Tibial nerve (tissue), 4 donors: ENCODE results near the gene ZBTB7C. TPM values are rescaled to one million over a fixed set of nuclear protein-coding genes. Genes with fewer than 3 reads are reported as not detected.

Experiments
- DNase-seq, 2 donors: peaks; one replicate each; pipeline ENCODE4 v3.0.0-alpha.2; 2019; ENCODE audit warnings: low spot score in 2 of 2
- H3K27ac ChIP-seq, 4 donors: fragments of 200-600 bp; sonication (generic) in 3 of 4; one replicate each; pipeline ENCODE4 v1.5.1; 2017 to 2019; ENCODE audit warnings: mild to moderate bottlenecking in 1 of 4
- H3K27me3 ChIP-seq, 2 donors: fragments of 200-600 bp; sonication (generic) in 1 of 2; one replicate each; pipeline versions ENCODE4 v1.5.1 to v1.6.0; 2017 to 2019
- H3K36me3 ChIP-seq, 3 donors: fragments of 200-600 bp; sonication (generic); one replicate each; pipeline ENCODE4 v1.5.1; 2018 to 2019
- H3K4me1 ChIP-seq, 4 donors: fragments of 200-600 bp; sonication (generic) in 3 of 4; one replicate each; pipeline ENCODE4 v1.5.1; 2017 to 2019
- H3K4me3 ChIP-seq, 4 donors: fragments of 200-600 bp; sonication (generic) in 3 of 4; one replicate each; pipeline ENCODE4 v1.5.1; 2017 to 2019; ENCODE audit warnings: mild to moderate bottlenecking in 1 of 4, moderate library complexity in 1 of 4
- H3K9me3 ChIP-seq, 4 donors: fragments of 200-600 bp; sonication (generic) in 3 of 4; one replicate each; pipeline ENCODE4 v1.5.1; 2017 to 2019
- CTCF ChIP-seq, 5 experiments: fragments of 200-600 bp in 3 of 5; fragments of 450-650 bp in 2 of 5; sonication (generic) in 3 of 5; IDR thresholded peaks; one replicate each; pipeline ENCODE4 v1.5.1; 2016 to 2019; ENCODE audit warnings: antibody characterized with exemption in 5 of 5, mild to moderate bottlenecking in 3 of 5, moderate library complexity in 2 of 5
- EP300 ChIP-seq, 2 donors: sonication (generic); formaldehyde crosslinking; IDR thresholded peaks; one replicate each; pipeline ENCODE4 v1.6.1; 2017; ENCODE audit warnings: antibody characterized with exemption in 2 of 2, mild to moderate bottlenecking in 1 of 2
- POLR2A ChIP-seq, 2 donors: fragments of 450-650 bp; IDR thresholded peaks; one replicate each; pipeline ENCODE4 v1.6.1; 2017; ENCODE audit warnings: antibody characterized with exemption in 2 of 2, mild to moderate bottlenecking in 2 of 2, moderate library complexity in 2 of 2
- WGBS, 2 donors: methylation state at CpG; one replicate each; pipeline ENCODE4 v1.1.5; 2018; 5-methylcytosine and 5-hydroxymethylcytosine counted together
- total RNA-seq, 4 donors: library from RNA; depleted of rRNA; stranded (reverse); fragments of >200 nt; gene quantifications; one replicate each; pipeline ENCODE4 v1.1.0, GENCODE V29; 2016

ZBTB7C gene
- total RNA-seq, 4 donors from 2014 or later: 24.6 to 95.0 (median 75.3) TPM

DNA sequence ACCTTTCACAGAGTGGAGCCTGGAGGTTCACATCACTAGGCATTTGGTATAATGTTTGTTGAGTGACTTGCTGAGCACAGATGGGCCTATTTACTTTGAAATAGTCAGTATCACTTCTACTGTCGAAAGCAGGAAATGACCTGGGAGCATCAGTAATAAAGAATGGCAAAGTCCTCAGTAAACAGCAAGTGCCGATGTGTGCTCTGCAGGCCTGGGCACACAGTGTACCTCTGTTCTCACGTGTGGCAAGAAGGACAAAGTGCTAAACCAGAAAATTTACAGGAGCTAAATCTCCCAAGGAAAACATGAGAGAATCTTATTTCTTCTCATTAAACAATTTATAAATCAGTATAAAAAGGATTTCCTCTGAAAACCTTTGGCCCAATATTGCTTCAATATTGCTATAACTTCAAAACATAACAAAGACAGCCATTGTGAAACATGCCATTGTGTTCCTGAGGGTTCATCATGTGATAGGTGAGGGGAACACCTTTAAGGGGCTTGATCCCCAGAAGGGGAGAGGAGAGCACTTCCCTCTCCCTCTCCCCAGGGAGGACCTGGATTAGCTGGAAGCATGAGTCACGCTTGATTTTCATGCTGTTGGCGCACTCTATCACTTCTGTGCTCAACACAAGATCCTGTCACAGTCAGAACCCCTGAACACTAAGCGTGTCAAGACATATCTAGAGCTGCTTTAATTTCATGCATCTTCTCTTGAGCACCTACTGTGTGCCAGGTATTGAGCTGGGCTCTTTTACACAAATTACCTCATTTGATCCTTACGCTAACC lies 347.2 kb downstream of the ZBTB7C start:
- WGBS, 2 donors: 91% methylated on average over 7 of the region's 7 CpGs
- no peak for DNase-seq

DNA sequence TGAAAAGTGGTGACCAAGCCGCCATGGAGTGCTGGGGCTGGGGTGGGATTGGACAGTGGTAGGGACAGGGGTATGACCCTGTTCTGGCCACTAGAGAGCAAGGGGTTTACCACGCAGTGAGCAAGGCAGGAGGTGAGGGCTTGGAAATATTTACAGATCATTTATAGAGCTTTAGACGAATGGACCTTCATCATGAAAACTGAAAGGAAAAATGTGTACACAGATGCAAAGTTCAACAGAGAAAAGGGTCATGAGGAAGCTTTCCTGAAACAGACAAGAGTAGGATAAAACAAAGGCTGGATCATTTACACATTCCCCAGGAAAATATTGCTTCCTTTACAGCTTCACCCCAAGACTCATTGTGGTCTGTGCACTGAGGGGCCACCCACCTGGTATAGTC lies 348.2 kb downstream of the ZBTB7C start:
- Histone ChIP-seq H3K27me3 (no peaks in the 10 kb centered on the region), H3K4me3 (no peak overlapping the region), H3K36me3 (no peaks in the 10 kb centered on the region), H3K27ac (no peak overlapping the region), H3K9me3 (no peaks in the 10 kb centered on the region), H3K4me1 (peaks cover 0 to 20% (median 2%) of the 10 kb centered on the region in 4 donors)
- no peak for TF ChIP-seq CTCF (IDR thresholded peaks at IDR 0.05)
- no peak for TF ChIP-seq POLR2A (IDR thresholded peaks at IDR 0.05)
- no peak for TF ChIP-seq EP300 (IDR thresholded peaks at IDR 0.05)
- no peak for DNase-seq
- WGBS, 2 donors: 52 to 69% methylated on average over 3 of the region's 3 CpGs

More for the DNA sequence above, 347.2 kb downstream of the ZBTB7C start:
- H3K9me3 ChIP-seq: no peaks in the 10 kb centered on the region
- no peaks in the 10 kb centered on the region for H3K27me3 ChIP-seq
- no peak overlapping the region for H3K4me3 ChIP-seq
- no peak overlapping the region for H3K27ac ChIP-seq
- H3K36me3 ChIP-seq: no peaks in the 10 kb centered on the region
- peaks cover 0 to 20% (median 2%) of the 10 kb centered on the region in 4 donors for H3K4me1 ChIP-seq
- TF ChIP-seq EP300 (IDR thresholded peaks at IDR 0.05) (no peak), CTCF (IDR thresholded peaks at IDR 0.05) (no peak), POLR2A (IDR thresholded peaks at IDR 0.05) (no peak)

- TF ChIP-seq POLR2A (IDR thresholded peaks at IDR 0.05): no peak
- no peak for TF ChIP-seq CTCF (IDR thresholded peaks at IDR 0.05)
- TF ChIP-seq EP300 (IDR thresholded peaks at IDR 0.05): no peak
- WGBS, 2 donors: 55 to 67% methylated on average over 4 of the region's 4 CpGs
- H3K4me3 ChIP-seq: no peak overlapping the region
- peaks cover 0 to 20% (median 2%) of the 10 kb centered on the region in 4 donors for H3K4me1 ChIP-seq
- H3K36me3 ChIP-seq: no peaks in the 10 kb centered on the region
- DNase-seq: no peak
- H3K27me3 ChIP-seq: no peaks in the 10 kb centered on the region
- peak overlapping the region in 1 of 4 donors; percentile 11 for H3K27ac ChIP-seq
- no peaks in the 10 kb centered on the region for H3K9me3 ChIP-seq
Observed at GRCh38 chr18:48060346-48060745, 348.8 kb downstream of the ZBTB7C start.

- H3K36me3 ChIP-seq: no peaks in the 10 kb centered on the region
- WGBS, 2 donors: 20 to 26% methylated on average over 5 of the region's 5 CpGs
- H3K4me3 ChIP-seq: no peak overlapping the region
- no peaks in the 10 kb centered on the region for H3K27me3 ChIP-seq
- TF ChIP-seq POLR2A (IDR thresholded peaks at IDR 0.05) (no peak), EP300 (IDR thresholded peaks at IDR 0.05) (no peak), CTCF (IDR thresholded peaks at IDR 0.05) (no peak)
- H3K27ac ChIP-seq: peak overlapping the region in 2 of 4 donors; percentile 11 to 57
- peaks cover 0 to 23% (median 2%) of the 10 kb centered on the region in 4 donors for H3K4me1 ChIP-seq
- H3K9me3 ChIP-seq: no peaks in the 10 kb centered on the region
- DNase-seq: no peak
Observed at GRCh38 chr18:48059455-48060010, 349.6 kb downstream of the ZBTB7C start.

DNA sequence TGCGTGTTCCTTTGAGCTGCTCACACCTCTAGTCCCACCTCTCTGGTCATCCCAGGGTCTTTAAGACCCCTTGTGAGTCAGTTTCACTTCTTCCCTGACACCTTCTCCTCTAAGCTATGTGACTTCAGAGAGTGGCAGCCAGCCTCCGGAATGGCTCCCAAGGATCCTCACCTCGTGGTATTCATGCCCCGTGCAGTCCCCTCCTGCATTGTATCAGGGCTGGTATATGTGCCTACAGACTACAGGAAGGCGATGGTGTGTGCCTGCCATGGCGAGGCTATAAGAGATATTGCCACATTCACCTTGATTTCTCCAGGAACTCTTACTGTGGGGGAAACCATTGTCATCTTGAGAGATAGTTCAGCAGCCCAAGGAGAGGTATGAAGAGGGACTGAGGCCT lies 350.7 kb downstream of the ZBTB7C start:
- 83 to 91% methylated on average over 6 of the region's 6 CpGs for WGBS, 2 donors
- no peak for DNase-seq
- Histone ChIP-seq H3K36me3 (no peaks in the 10 kb centered on the region), H3K27me3 (peaks cover 0 to under 1% of the 10 kb centered on the region in 2 donors), H3K9me3 (no peaks in the 10 kb centered on the region), H3K4me1 (peaks cover 0 to 25% (median 2%) of the 10 kb centered on the region in 4 donors), H3K4me3 (no peak overlapping the region), H3K27ac (no peak overlapping the region)
- TF ChIP-seq POLR2A (IDR thresholded peaks at IDR 0.05): no peak
- no peak for TF ChIP-seq EP300 (IDR thresholded peaks at IDR 0.05)
- TF ChIP-seq CTCF (IDR thresholded peaks at IDR 0.05): no peak
